Activated naive CD4-positive, alpha-beta T cell treated with anti-CD3 and anti-CD28 coated beads for 36 hours (primary cell): ENCODE data around the gene KCNK16. TPM values are rescaled to one million over a fixed set of nuclear protein-coding genes. Genes with fewer than 3 reads are reported as not detected.

Experiments used
- CTCF ChIA-PET: fragments of 350-600 bp; sonication (Branson Sonifier 250); formaldehyde crosslinking; loops from one replicate; lab custom pipeline; 2021; ENCODE audit warnings: antibody characterized with exemption; lab: Charles Lee
- DNase-seq: peaks from one replicate; pipeline ENCODE4 v3.0.0-alpha.2; 2020
- H3K27ac Mint-ChIP-seq: one replicate; pipeline ENCODE4 v1.8.0; 2021; ENCODE audit warnings: mild to moderate bottlenecking, mixed read lengths
- H3K27me3 Mint-ChIP-seq: one replicate; pipeline ENCODE4 v1.8.0; 2021; ENCODE audit warnings: low read depth, mixed read lengths
- H3K36me3 Mint-ChIP-seq: one replicate; pipeline ENCODE4 v1.8.0; 2021; ENCODE audit warnings: low read depth, mixed read lengths
- H3K4me1 Mint-ChIP-seq: one replicate; pipeline ENCODE4 v1.8.0; 2021; ENCODE audit warnings: low read depth, mixed read lengths
- H3K4me3 Mint-ChIP-seq: one replicate; pipeline ENCODE4 v1.8.0; 2021; ENCODE audit warnings: mild to moderate bottlenecking, moderate library complexity, mixed read lengths
- H3K9me3 Mint-ChIP-seq: one replicate; pipeline ENCODE4 v1.8.0; 2021; ENCODE audit warnings: mixed read lengths
- intact Hi-C: fragments of 100-400 bp; cut with micrococcal nuclease; formaldehyde crosslinking; loops from one replicate; pipeline ENCODE4 v1.15.1; 2023
- total RNA-seq, 2 experiments: library from RNA; stranded (reverse); gene quantifications; one replicate each; pipeline ENCODE4 v1.2.3, GENCODE V29; 2021

KCNK16 gene
- total RNA-seq, 2 experiments from 2014 or later: not detected

GRCh38 chr6:39282774-39283173 lies 39.7 kb downstream of the KCNK16 start:
- H3K4me3 Mint-ChIP-seq: no peak overlapping the region
- no peak for DNase-seq
- H3K27ac Mint-ChIP-seq: no peak overlapping the region
- no peaks in the 10 kb centered on the region for H3K9me3 Mint-ChIP-seq
- CTCF ChIA-PET: interaction anchor here (1.7 kb wide), 1 partner anchor 115 kb away, joined by 3 read pairs; no protein-coding TSS in a partner anchor
- no peaks in the 10 kb centered on the region for H3K36me3 Mint-ChIP-seq
- H3K4me1 Mint-ChIP-seq: no peaks in the 10 kb centered on the region
- H3K27me3 Mint-ChIP-seq: peaks cover 2% of the 10 kb centered on the region
- intact Hi-C loops: no loop called here

- no peak for DNase-seq
- intact Hi-C loops: no loop called here
- no peaks in the 10 kb centered on the region for H3K9me3 Mint-ChIP-seq
- H3K27me3 Mint-ChIP-seq: no peaks in the 10 kb centered on the region
- CTCF ChIA-PET: no interaction called here
- H3K4me3 Mint-ChIP-seq: no peak overlapping the region
- H3K4me1 Mint-ChIP-seq: no peaks in the 10 kb centered on the region
- H3K27ac Mint-ChIP-seq: no peak overlapping the region
- no peaks in the 10 kb centered on the region for H3K36me3 Mint-ChIP-seq
Observed at GRCh38 chr6:39281312-39281980, 41.1 kb downstream of the KCNK16 start.

DNA sequence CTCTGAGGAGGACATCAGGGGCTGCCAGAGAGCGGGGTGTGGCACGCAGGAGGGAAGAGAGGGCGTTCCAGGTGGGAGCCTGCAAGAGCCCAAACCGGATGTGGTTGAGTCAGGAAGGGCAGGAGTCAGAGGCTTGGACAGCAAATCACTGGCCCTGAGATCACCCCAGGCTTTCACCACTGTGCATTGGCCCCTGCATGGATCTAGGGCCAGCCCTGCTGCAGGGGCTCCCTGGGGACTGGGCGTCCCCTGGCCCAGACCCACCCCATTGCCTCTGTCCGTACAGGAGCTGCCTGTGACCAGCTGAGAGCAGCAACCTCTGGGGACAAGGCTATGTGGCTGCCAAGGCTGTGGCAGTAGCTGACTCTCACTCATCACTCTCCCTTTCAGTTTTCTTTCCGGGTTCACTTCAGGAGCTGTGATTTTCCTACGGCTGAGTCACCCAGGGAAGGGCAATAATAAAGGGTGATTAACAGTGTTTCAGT lies 42.2 kb downstream of the KCNK16 start:
- Mint-ChIP-seq H3K9me3 (no peaks in the 10 kb centered on the region), H3K36me3 (no peaks in the 10 kb centered on the region), H3K27ac (no peak overlapping the region), H3K4me3 (no peak overlapping the region), H3K27me3 (no peaks in the 10 kb centered on the region), H3K4me1 (no peaks in the 10 kb centered on the region)
- intact Hi-C loops: no loop called here
- CTCF ChIA-PET: no interaction called here
- no peak for DNase-seq

GRCh38 chr6:39279539-39279938 lies 43.0 kb downstream of the KCNK16 start:
- CTCF ChIA-PET: interaction anchor here (1.4 kb wide), 1 partner anchor 23 kb away, joined by 5 read pairs; no protein-coding TSS in a partner anchor
- Mint-ChIP-seq H3K9me3 (no peaks in the 10 kb centered on the region), H3K27ac (no peak overlapping the region), H3K27me3 (no peaks in the 10 kb centered on the region), H3K4me3 (no peak overlapping the region), H3K36me3 (no peaks in the 10 kb centered on the region), H3K4me1 (no peaks in the 10 kb centered on the region)
- no peak for DNase-seq
- intact Hi-C loops: no loop called here

DNA sequence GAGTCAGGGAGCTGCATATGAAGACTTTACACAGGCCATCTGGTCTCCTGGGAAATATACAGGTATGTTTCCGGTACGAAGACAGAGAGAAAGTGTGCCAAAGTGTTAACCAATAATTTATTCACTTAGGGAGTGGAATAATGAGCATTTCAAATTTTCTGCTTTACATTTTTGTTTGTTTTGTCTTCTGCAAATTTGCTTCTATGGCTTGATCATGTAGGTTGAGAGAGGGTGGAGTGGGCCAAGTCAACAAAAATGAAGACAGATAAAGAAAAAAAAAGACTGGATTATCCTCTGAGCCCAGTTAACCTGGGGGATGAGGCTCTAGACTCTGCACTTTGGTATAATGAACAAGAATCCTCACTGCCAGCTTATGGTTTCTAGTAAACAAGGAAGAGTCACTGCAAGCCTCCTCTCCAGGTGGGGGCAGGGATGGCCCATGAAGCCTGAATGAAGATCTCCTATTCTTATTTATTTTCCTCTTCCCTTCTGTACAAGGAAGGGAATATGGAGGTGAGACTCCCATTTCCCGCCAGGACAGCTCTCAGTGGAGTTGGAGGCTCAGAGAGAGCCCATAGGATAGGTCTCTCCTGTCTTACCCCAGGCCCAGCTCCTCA lies 46.0 kb downstream of the KCNK16 start:
- Mint-ChIP-seq H3K36me3 (no peaks in the 10 kb centered on the region), H3K4me3 (no peak overlapping the region), H3K4me1 (no peaks in the 10 kb centered on the region), H3K27me3 (no peaks in the 10 kb centered on the region), H3K9me3 (no peaks in the 10 kb centered on the region), H3K27ac (no peak overlapping the region)
- intact Hi-C loops: no loop called here
- CTCF ChIA-PET: no interaction called here
- DNase-seq: no peak

DNA sequence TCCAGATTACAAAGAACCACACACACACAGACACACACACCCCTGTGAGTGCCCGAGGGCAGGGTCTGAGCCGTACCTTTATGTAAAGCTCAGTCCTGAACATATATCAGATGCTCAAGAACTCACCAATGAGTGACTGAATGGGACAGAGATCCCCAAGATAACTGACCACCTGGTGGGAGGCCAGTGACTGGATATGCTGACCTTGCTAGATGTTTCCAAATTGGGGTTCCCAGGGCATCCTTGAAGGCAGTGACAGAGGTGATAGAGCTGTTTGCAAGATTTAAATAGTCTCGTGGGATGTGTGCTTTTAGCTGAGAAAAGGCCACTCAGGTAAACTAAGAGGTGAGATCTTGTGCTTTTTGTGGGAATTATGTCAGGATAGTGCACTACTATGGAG lies 47.6 kb downstream of the KCNK16 start:
- no peak overlapping the region for H3K4me3 Mint-ChIP-seq
- no peak for DNase-seq
- CTCF ChIA-PET: interaction anchor here (0.6 kb wide), 1 partner anchor 515 kb away, joined by 3 read pairs; no protein-coding TSS in a partner anchor
- no peaks in the 10 kb centered on the region for H3K4me1 Mint-ChIP-seq
- H3K9me3 Mint-ChIP-seq: no peaks in the 10 kb centered on the region
- intact Hi-C loops: no loop called here
- no peaks in the 10 kb centered on the region for H3K27me3 Mint-ChIP-seq
- H3K27ac Mint-ChIP-seq: no peak overlapping the region
- no peaks in the 10 kb centered on the region for H3K36me3 Mint-ChIP-seq

GRCh38 chr6:39274471-39274870 lies 48.0 kb downstream of the KCNK16 start:
- intact Hi-C loops: no loop called here
- Mint-ChIP-seq H3K27me3 (no peaks in the 10 kb centered on the region), H3K4me1 (no peaks in the 10 kb centered on the region), H3K36me3 (no peaks in the 10 kb centered on the region), H3K4me3 (no peak overlapping the region), H3K9me3 (no peaks in the 10 kb centered on the region), H3K27ac (no peak overlapping the region)
- DNase-seq: no peak
- CTCF ChIA-PET: no interaction called here

- CTCF ChIA-PET: no interaction called here
- H3K27me3 Mint-ChIP-seq: no peaks in the 10 kb centered on the region
- no peaks in the 10 kb centered on the region for H3K9me3 Mint-ChIP-seq
- no peaks in the 10 kb centered on the region for H3K4me1 Mint-ChIP-seq
- H3K4me3 Mint-ChIP-seq: no peak overlapping the region
- intact Hi-C loops: no loop called here
- H3K36me3 Mint-ChIP-seq: no peaks in the 10 kb centered on the region
- H3K27ac Mint-ChIP-seq: no peak overlapping the region
- no peak for DNase-seq
Observed at GRCh38 chr6:39273406-39273821, 49.1 kb downstream of the KCNK16 start.

DNA sequence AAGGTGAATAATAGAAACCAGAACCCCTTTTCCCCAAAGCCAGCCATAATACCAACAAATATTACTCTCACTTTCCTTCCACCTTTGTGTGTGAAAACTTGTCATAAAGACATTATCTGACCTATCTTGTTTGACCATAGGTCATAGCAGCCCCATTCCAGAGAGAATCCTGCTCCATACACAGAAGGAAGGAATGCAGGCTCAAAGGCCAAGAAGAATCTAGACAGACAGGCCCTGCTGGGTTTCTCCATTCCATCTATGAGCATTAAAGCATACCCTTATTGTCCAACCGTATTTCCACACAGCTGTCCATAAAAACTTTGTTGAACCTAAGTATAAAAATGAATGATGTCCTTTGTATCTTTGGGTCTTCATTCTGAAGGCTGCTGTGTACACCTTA lies 52.5 kb downstream of the KCNK16 start:
- no peaks in the 10 kb centered on the region for H3K27me3 Mint-ChIP-seq
- H3K36me3 Mint-ChIP-seq: no peaks in the 10 kb centered on the region
- no peaks in the 10 kb centered on the region for H3K4me1 Mint-ChIP-seq
- no peak overlapping the region for H3K4me3 Mint-ChIP-seq
- intact Hi-C loops: no loop called here
- DNase-seq: no peak
- CTCF ChIA-PET: no interaction called here
- H3K9me3 Mint-ChIP-seq: no peaks in the 10 kb centered on the region
- H3K27ac Mint-ChIP-seq: no peak overlapping the region

- no peak for DNase-seq
- H3K4me1 Mint-ChIP-seq: peaks cover 6% of the 10 kb centered on the region
- H3K4me3 Mint-ChIP-seq: no peak overlapping the region
- H3K9me3 Mint-ChIP-seq: no peaks in the 10 kb centered on the region
- CTCF ChIA-PET: interaction anchor here (0.9 to 1.4 kb wide), 2 partner anchors 78 to 104 kb away, joined by 3 read pairs; no protein-coding TSS in a partner anchor
- intact Hi-C loops: no loop called here
- no peaks in the 10 kb centered on the region for H3K27me3 Mint-ChIP-seq
- no peak overlapping the region for H3K27ac Mint-ChIP-seq
- H3K36me3 Mint-ChIP-seq: no peaks in the 10 kb centered on the region
Observed at GRCh38 chr6:39268721-39269120, 53.8 kb downstream of the KCNK16 start.

- Mint-ChIP-seq H3K27ac (no peak overlapping the region), H3K9me3 (no peaks in the 10 kb centered on the region), H3K4me1 (peaks cover 8% of the 10 kb centered on the region), H3K27me3 (no peaks in the 10 kb centered on the region), H3K36me3 (no peaks in the 10 kb centered on the region), H3K4me3 (no peak overlapping the region)
- CTCF ChIA-PET: interaction anchor here (0.9 to 1.7 kb wide), 4 partner anchors 35 to 103 kb away, joined by 3 to 5 read pairs (median 3); no protein-coding TSS in a partner anchor
- intact Hi-C loops: no loop called here
- DNase-seq: no peak
Observed at GRCh38 chr6:39268171-39268570, 54.3 kb downstream of the KCNK16 start.

GRCh38 chr6:39266782-39267355 lies 55.6 kb downstream of the KCNK16 start:
- Mint-ChIP-seq H3K36me3 (no peaks in the 10 kb centered on the region), H3K9me3 (no peaks in the 10 kb centered on the region), H3K27me3 (no peaks in the 10 kb centered on the region), H3K4me1 (peaks cover 8% of the 10 kb centered on the region), H3K4me3 (no peak overlapping the region), H3K27ac (no peak overlapping the region)
- intact Hi-C loops: no loop called here
- CTCF ChIA-PET: interaction anchor here (0.8 to 1.7 kb wide), 3 partner anchors 36 to 107 kb away, joined by 3 to 5 read pairs (median 3); no protein-coding TSS in a partner anchor
- no peak for DNase-seq
